Measurements from ENCODE around the gene KDM3B. TPM values are rescaled to one million over a fixed set of nuclear protein-coding genes. Genes with fewer than 3 reads are reported as not detected.

Gene KDM3B
- total RNA-seq, 4 donors from 2014 or later, result 64.8 to 89.4 (median 75.6) TPM

- H3K4me1 ChIP-seq, result peaks cover 21 to 29% of the 10 kb centered on the region in 2 donors
- DNase-seq, result no peak
- no peak overlapping the region for H3K4me3 ChIP-seq (replicated peaks in 1 of 3)
- no peaks in the 10 kb centered on the region for H3K36me3 ChIP-seq
- peak overlapping the region in 1 of 3 donors; percentile 19 for H3K27ac ChIP-seq
- no peaks in the 10 kb centered on the region for H3K9me3 ChIP-seq
- intact Hi-C loops (cut with DNase I), result no loop called here
- TF ChIP-seq POLR2A (IDR thresholded peaks at IDR 0.05), result no peak
- TF ChIP-seq, protein P1, sequence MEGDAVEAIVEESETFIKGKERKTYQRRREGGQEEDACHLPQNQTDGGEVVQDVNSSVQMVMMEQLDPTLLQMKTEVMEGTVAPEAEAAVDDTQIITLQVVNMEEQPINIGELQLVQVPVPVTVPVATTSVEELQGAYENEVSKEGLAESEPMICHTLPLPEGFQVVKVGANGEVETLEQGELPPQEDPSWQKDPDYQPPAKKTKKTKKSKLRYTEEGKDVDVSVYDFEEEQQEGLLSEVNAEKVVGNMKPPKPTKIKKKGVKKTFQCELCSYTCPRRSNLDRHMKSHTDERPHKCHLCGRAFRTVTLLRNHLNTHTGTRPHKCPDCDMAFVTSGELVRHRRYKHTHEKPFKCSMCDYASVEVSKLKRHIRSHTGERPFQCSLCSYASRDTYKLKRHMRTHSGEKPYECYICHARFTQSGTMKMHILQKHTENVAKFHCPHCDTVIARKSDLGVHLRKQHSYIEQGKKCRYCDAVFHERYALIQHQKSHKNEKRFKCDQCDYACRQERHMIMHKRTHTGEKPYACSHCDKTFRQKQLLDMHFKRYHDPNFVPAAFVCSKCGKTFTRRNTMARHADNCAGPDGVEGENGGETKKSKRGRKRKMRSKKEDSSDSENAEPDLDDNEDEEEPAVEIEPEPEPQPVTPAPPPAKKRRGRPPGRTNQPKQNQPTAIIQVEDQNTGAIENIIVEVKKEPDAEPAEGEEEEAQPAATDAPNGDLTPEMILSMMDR (IDR thresholded peaks at IDR 0.05), result no peak
- no peaks in the 10 kb centered on the region for H3K27me3 ChIP-seq
- 58 to 60% methylated on average over 4 of the region's 4 CpGs for WGBS, 2 donors
Observed at GRCh38 chr5:138366632-138367382, 14.3 kb downstream of the KDM3B start.

GRCh38 chr5:138369261-138369660 lies 16.8 kb downstream of the KDM3B start:
- Histone ChIP-seq H3K4me3 (replicated peaks in 1 of 3) (no peak overlapping the region), H3K36me3 (peaks cover 2 to 4% of the 10 kb centered on the region in 2 donors), H3K9me3 (no peaks in the 10 kb centered on the region), H3K27ac (no peak overlapping the region), H3K27me3 (no peaks in the 10 kb centered on the region), H3K4me1 (peaks cover 21 to 29% of the 10 kb centered on the region in 2 donors)
- DNase-seq, result no peak
- intact Hi-C loops (cut with DNase I), result no loop called here
- no peak for TF ChIP-seq POLR2A (IDR thresholded peaks at IDR 0.05)
- TF ChIP-seq, protein P1 (IDR thresholded peaks at IDR 0.05), result no peak
- 82 to 91% methylated on average over 5 of the region's 5 CpGs for WGBS, 2 donors

DNA sequence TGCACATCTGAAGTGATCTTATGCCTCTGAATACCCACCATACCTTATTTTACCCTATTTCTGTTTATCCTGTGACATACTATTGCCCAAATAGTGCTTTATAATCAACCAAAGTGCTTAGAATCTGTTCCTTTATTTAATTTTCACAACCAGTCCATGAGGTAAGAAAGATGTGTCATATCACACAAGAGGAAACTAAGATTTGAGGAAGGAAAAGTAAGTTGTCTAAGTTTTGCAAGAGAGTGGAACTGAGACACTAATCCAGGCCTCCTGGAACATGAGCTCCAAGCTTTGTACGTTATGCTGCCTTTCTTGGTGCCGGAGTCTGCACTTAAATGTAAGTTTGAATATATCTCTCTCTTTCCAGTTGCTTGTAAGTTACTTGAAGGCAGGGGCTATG lies 17.2 kb downstream of the KDM3B start:
- Histone ChIP-seq H3K27ac (no peak overlapping the region), H3K9me3 (no peaks in the 10 kb centered on the region), H3K4me3 (replicated peaks in 1 of 3) (no peak overlapping the region), H3K4me1 (peaks cover 21 to 29% of the 10 kb centered on the region in 2 donors), H3K27me3 (no peaks in the 10 kb centered on the region), H3K36me3 (peaks cover 4 to 6% of the 10 kb centered on the region in 2 donors)
- TF ChIP-seq POLR2A (IDR thresholded peaks at IDR 0.05), result no peak
- no peak for DNase-seq
- 86 to 94% methylated on average over 2 of the region's 2 CpGs for WGBS, 2 donors
- intact Hi-C loops (cut with DNase I), result no loop called here

- 73 to 78% methylated on average over 3 of the region's 3 CpGs for WGBS, 2 donors
- peaks cover 10 to 11% of the 10 kb centered on the region in 2 donors for H3K36me3 ChIP-seq
- peaks cover 21 to 29% of the 10 kb centered on the region in 2 donors for H3K4me1 ChIP-seq
- H3K27ac ChIP-seq, result no peak overlapping the region
- no peak for TF ChIP-seq POLR2A (IDR thresholded peaks at IDR 0.05)
- TF ChIP-seq, protein P1 (IDR thresholded peaks at IDR 0.05), result no peak
- no peak overlapping the region for H3K4me3 ChIP-seq (replicated peaks in 1 of 3)
- H3K27me3 ChIP-seq, result no peaks in the 10 kb centered on the region
- intact Hi-C loops (cut with DNase I), result no loop called here
- H3K9me3 ChIP-seq, result no peaks in the 10 kb centered on the region
- no peak for DNase-seq
Observed at GRCh38 chr5:138370537-138370936, 18.1 kb downstream of the KDM3B start.

- Histone ChIP-seq H3K36me3 (peaks cover 18% of the 10 kb centered on the region in 2 donors), H3K9me3 (no peaks in the 10 kb centered on the region), H3K4me1 (peaks cover 19 to 26% of the 10 kb centered on the region in 2 donors), H3K27me3 (no peaks in the 10 kb centered on the region), H3K27ac (no peak overlapping the region), H3K4me3 (replicated peaks in 1 of 3) (no peak overlapping the region)
- TF ChIP-seq POLR2A (IDR thresholded peaks at IDR 0.05), result no peak
- TF ChIP-seq, protein P1 (IDR thresholded peaks at IDR 0.05), result no peak
- intact Hi-C loops (cut with DNase I), result no loop called here
- 93 to 98% methylated on average over 2 of the region's 2 CpGs for WGBS, 2 donors
- DNase-seq, result no peak
Observed at GRCh38 chr5:138371454-138371853, 19.0 kb downstream of the KDM3B start.

All from thyroid gland (tissue), 4 donors.